Naive thymus-derived CD8-positive, alpha-beta T cell (primary cell): Measurements from ENCODE around the gene ZMIZ1. TPM values are rescaled to one million over a fixed set of nuclear protein-coding genes. Genes with fewer than 3 reads are reported as not detected.
"Not testable (repeated sequence)": the region's sequence is repeated elsewhere in the genome, so short reads cannot be mapped to it uniquely, and the experiment has no call there.

Experiments
- ATAC-seq, 2 donors: fragments of 150-1000 bp; cut with Tn5 transposase in 1 of 2; sonication (Bioruptor Pico), chemical (Tn5 transposase) in 1 of 2; 1 replicate in 1 of 2; 2 replicates in 1 of 2; pipeline ENCODE4 v1.10.0; 2021; ENCODE audit warnings: mild to moderate bottlenecking in 2 of 2, moderate library complexity in 2 of 2
- POLR2A ChIA-PET: fragments of 350-600 bp; sonication (Branson Sonifier 250); formaldehyde crosslinking; loops from one replicate; lab custom pipeline; 2021; ENCODE audit warnings: antibody characterized with exemption; lab: Charles Lee
- DNase-seq, 10 donors: peaks; one replicate each; pipeline versions ENCODE4 v3.0.0 to v3.0.0-alpha.2; 2020 to 2022
- H3K27ac Mint-ChIP-seq, 10 donors: one replicate each; pipeline ENCODE4 v1.8.0; 2020 to 2022; ENCODE audit warnings: mild to moderate bottlenecking in 10 of 10, mixed read lengths in 10 of 10, moderate library complexity in 4 of 10, inconsistent platforms in 1 of 10
- H3K27me3 Mint-ChIP-seq, 5 donors: one replicate each; pipeline ENCODE4 v1.8.0; 2021 to 2022; ENCODE audit warnings: mixed read lengths in 5 of 5
- H3K36me3 Mint-ChIP-seq, 3 donors: one replicate each; pipeline ENCODE4 v1.8.0; 2020 to 2022; ENCODE audit warnings: mixed read lengths in 3 of 3, mild to moderate bottlenecking in 2 of 3, inconsistent platforms in 1 of 3
- H3K4me1 Mint-ChIP-seq, 4 donors: one replicate each; pipeline ENCODE4 v1.8.0; 2021 to 2022; ENCODE audit warnings: mixed read lengths in 4 of 4
- H3K4me3 Mint-ChIP-seq, 10 donors: one replicate each; pipeline ENCODE4 v1.8.0; 2020 to 2022; ENCODE audit warnings: mild to moderate bottlenecking in 10 of 10, mixed read lengths in 10 of 10, moderate library complexity in 6 of 10, inconsistent platforms in 1 of 10
- H3K9me3 Mint-ChIP-seq, 9 donors: one replicate each; pipeline ENCODE4 v1.8.0; 2020 to 2022; ENCODE audit warnings: mixed read lengths in 9 of 9, mild to moderate bottlenecking in 3 of 9, inconsistent platforms in 1 of 9, moderate library complexity in 1 of 9
- polyA plus RNA-seq, 3 donors: library from polyadenylated mRNA; unstranded; fragments of 300-500 nt; fragmentation: Illumina TruSeq; gene quantifications; one replicate each; pipeline ENCODE4 v1.2.3, GENCODE V29; 2021
- total RNA-seq, 8 experiments: library from RNA in 2 of 8; stranded (reverse) in 2 of 8; gene quantifications; one replicate each; pipeline ENCODE4 v1.2.3 and lab custom pipeline; 2021 to 2026

ZMIZ1 gene
- total and polyA plus RNA-seq, 5 experiments from 2014 or later = 1.4 to 11.6 (median 2.7) TPM

GRCh38 chr10:79331226-79331625, 262.5 kb downstream of the ZMIZ1 start:
- ATAC-seq = peak in 1 of 2 donors; percentile 28
- Mint-ChIP-seq H3K27ac (no peak overlapping the region), H3K9me3 (peaks cover 0 to 2% (median 0%) of the 10 kb centered on the region in 9 donors), H3K4me3 (no peak overlapping the region), H3K36me3 (no peaks in the 10 kb centered on the region), H3K4me1 (peaks cover 4 to 18% (median 8%) of the 10 kb centered on the region in 4 donors), H3K27me3 (no peaks in the 10 kb centered on the region)
- no peak for DNase-seq
- POLR2A ChIA-PET = interaction anchor here (1.2 to 1.8 kb wide), 2 partner anchors 9 to 14 kb away, joined by 4 to 8 read pairs; no protein-coding TSS in a partner anchor

GRCh38 chr10:79331709-79332108, 262.9 kb downstream of the ZMIZ1 start:
- H3K9me3 Mint-ChIP-seq = peaks cover 0 to 2% (median 0%) of the 10 kb centered on the region in 9 donors
- H3K27ac Mint-ChIP-seq = peak overlapping the region in 3 of 10 donors; percentile 21 to 70 (median 54)
- peaks cover 6 to 18% (median 8%) of the 10 kb centered on the region in 4 donors for H3K4me1 Mint-ChIP-seq
- no peak overlapping the region for H3K4me3 Mint-ChIP-seq
- ATAC-seq (peak; percentile 90 to 96), DNase-seq (peak in 6 of 10 donors; percentile 20 to 77 (median 42))
- H3K36me3 Mint-ChIP-seq = no peaks in the 10 kb centered on the region
- H3K27me3 Mint-ChIP-seq = no peaks in the 10 kb centered on the region
- POLR2A ChIA-PET = interaction anchor here (1.2 to 1.8 kb wide), 2 partner anchors 9 to 13 kb away, joined by 4 to 8 read pairs; no protein-coding TSS in a partner anchor

- POLR2A ChIA-PET = interaction anchor here (1.8 to 2.7 kb wide), 2 partner anchors 10 kb away, joined by 8 read pairs; no protein-coding TSS in a partner anchor
- not testable (repeated sequence) for H3K27me3 Mint-ChIP-seq, H3K9me3 Mint-ChIP-seq, DNase-seq, H3K27ac Mint-ChIP-seq, H3K36me3 Mint-ChIP-seq, ATAC-seq, H3K4me3 Mint-ChIP-seq
- H3K4me1 Mint-ChIP-seq = peaks cover 6 to 18% (median 8%) of the 10 kb centered on the region in 4 donors
Observed at GRCh38 chr10:79332610-79333315, 264.0 kb downstream of the ZMIZ1 start.

- POLR2A ChIA-PET = interaction anchor here (2.7 kb wide), 1 partner anchor 11 kb away, joined by 8 read pairs; no protein-coding TSS in a partner anchor
- H3K9me3 Mint-ChIP-seq = peaks cover 0 to 2% (median 0%) of the 10 kb centered on the region in 9 donors
- peaks cover 6 to 18% (median 8%) of the 10 kb centered on the region in 4 donors for H3K4me1 Mint-ChIP-seq
- no peak for ATAC-seq
- no peaks in the 10 kb centered on the region for H3K27me3 Mint-ChIP-seq
- no peak overlapping the region for H3K4me3 Mint-ChIP-seq
- no peaks in the 10 kb centered on the region for H3K36me3 Mint-ChIP-seq
- DNase-seq = no peak
- no peak overlapping the region for H3K27ac Mint-ChIP-seq
Observed at GRCh38 chr10:79333513-79333912, 264.7 kb downstream of the ZMIZ1 start.

DNA sequence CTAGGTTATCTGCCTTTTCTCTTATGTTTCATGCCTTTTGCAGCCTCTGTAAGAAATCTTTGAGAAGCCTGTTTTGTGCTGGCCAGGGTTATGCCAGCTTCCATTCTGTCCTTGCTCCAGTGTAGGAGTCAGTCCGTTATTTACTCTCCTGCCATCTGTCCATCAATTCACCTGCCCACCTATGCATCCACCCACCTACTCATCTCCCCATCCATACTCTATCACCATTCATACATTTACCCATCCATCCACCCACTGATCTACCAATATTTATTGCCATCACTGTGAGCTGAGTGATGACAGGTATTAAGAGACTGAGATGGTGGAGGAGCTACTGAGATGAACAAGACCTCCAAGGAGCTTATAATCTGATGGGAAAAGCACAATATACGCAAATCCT, 265.8 kb downstream of the ZMIZ1 start:
- Mint-ChIP-seq H3K36me3 (no peaks in the 10 kb centered on the region), H3K4me3 (no peak overlapping the region), H3K4me1 (peaks cover 6 to 17% (median 8%) of the 10 kb centered on the region in 4 donors), H3K9me3 (peaks cover 0 to 2% (median 0%) of the 10 kb centered on the region in 9 donors), H3K27me3 (no peaks in the 10 kb centered on the region), H3K27ac (no peak overlapping the region)
- POLR2A ChIA-PET = interaction anchor here (0.8 to 2.7 kb wide), 2 partner anchors 12 to 86 kb away, joined by 3 to 8 read pairs; no protein-coding TSS in a partner anchor
- DNase-seq (no peak), ATAC-seq (no peak)

GRCh38 chr10:79335094-79335469, 266.3 kb downstream of the ZMIZ1 start:
- H3K4me1 Mint-ChIP-seq = peaks cover 8 to 14% (median 8%) of the 10 kb centered on the region in 4 donors
- peak overlapping the region in 1 of 10 donors; percentile 8 for H3K27ac Mint-ChIP-seq
- H3K9me3 Mint-ChIP-seq = peaks cover 0 to 2% (median 0%) of the 10 kb centered on the region in 9 donors
- no peak overlapping the region for H3K4me3 Mint-ChIP-seq
- DNase-seq = no peak
- POLR2A ChIA-PET = interaction anchor here (0.8 to 2.7 kb wide), 2 partner anchors 12 to 87 kb away, joined by 3 to 8 read pairs; no protein-coding TSS in a partner anchor
- H3K27me3 Mint-ChIP-seq = no peaks in the 10 kb centered on the region
- no peaks in the 10 kb centered on the region for H3K36me3 Mint-ChIP-seq
- ATAC-seq = no peak

DNA sequence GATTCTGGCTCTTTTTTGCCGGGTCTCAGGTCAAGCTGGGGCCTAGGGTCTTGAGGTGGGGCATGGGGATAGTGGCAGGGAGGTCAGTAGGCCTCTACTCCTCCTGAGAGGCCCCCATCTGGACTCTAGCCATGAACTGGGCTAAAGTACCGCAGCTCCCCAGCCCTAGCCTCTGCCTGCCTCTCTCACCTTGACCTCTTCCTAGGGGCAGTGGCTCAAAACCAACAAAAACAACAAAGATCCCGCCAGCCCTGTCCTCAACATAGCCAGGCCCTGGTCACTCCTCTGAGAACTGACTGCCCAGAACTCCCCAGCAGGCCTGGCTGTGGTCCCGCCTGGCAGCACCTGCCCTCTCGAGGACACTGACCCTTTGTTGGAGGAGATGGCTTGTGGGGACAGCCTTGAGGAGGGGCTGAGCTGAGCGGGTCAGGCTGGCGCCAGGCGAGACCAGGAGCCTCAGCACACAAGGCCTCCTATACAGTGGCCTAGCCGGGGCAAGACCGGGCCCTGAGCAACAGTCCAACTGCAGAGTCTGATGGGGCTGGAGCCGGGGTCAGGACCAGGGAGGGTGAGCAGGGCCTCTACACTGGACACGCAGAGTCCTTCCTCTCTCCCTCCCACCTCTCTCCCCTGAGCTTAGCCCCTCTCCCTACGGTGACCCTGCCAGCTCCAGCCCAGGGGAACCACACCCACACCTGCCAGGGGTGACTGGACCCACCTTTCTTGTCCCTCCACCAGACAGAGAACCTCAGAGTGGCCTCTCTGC, 266.9 kb downstream of the ZMIZ1 start:
- peaks cover 0 to 2% (median 0%) of the 10 kb centered on the region in 9 donors for H3K9me3 Mint-ChIP-seq
- H3K27ac Mint-ChIP-seq = peak overlapping the region in 3 of 10 donors; percentile 8 to 41 (median 41)
- no peak for DNase-seq
- POLR2A ChIA-PET = interaction anchor here (0.8 to 2.7 kb wide), 3 partner anchors 11 to 88 kb away, joined by 3 to 8 read pairs (median 3); partner anchors contain the start of gene PPIF
- H3K27me3 Mint-ChIP-seq = no peaks in the 10 kb centered on the region
- peaks cover 8 to 14% (median 8%) of the 10 kb centered on the region in 4 donors for H3K4me1 Mint-ChIP-seq
- ATAC-seq = no peak
- H3K4me3 Mint-ChIP-seq = no peak overlapping the region
- H3K36me3 Mint-ChIP-seq = no peaks in the 10 kb centered on the region

- H3K36me3 Mint-ChIP-seq = no peaks in the 10 kb centered on the region
- H3K27ac Mint-ChIP-seq = peak overlapping the region in 2 of 10 donors; percentile 41 to 53
- H3K4me1 Mint-ChIP-seq = peaks cover 8 to 11% (median 9%) of the 10 kb centered on the region in 4 donors
- DNase-seq (no peak), ATAC-seq (no peak)
- H3K27me3 Mint-ChIP-seq = no peaks in the 10 kb centered on the region
- H3K4me3 Mint-ChIP-seq = no peak overlapping the region
- POLR2A ChIA-PET = interaction anchor here (0.8 kb wide), 1 partner anchor 11 kb away, joined by 3 read pairs; the partner anchor contains the start of gene PPIF
- H3K9me3 Mint-ChIP-seq = peaks cover 0 to 2% (median 0%) of the 10 kb centered on the region in 9 donors
Observed at GRCh38 chr10:79336276-79336675, 267.5 kb downstream of the ZMIZ1 start.

DNA sequence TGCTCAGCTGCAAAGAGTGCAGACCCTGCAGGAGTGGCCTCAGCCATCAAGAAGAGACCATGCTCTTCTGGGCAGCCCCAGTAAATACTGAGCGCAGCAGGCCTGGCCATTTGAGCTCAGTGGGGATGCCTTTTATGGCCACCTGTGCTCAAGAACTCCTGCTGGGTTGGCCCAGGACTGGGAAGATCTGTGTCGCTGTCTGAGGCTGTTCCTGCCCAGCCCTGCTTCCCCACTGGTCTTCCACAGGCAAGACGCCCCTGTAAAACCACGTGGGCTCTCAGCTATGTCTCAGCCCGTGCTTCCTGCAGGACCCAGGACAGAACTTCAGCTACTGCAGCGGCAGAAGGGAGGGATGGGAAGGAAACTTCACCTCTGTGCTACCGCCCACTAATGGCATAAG, 268.0 kb downstream of the ZMIZ1 start:
- POLR2A ChIA-PET = interaction anchor here (0.7 kb wide), 1 partner anchor 16 kb away, joined by 7 read pairs; no protein-coding TSS in a partner anchor
- H3K27me3 Mint-ChIP-seq = no peaks in the 10 kb centered on the region
- no peak for ATAC-seq
- no peaks in the 10 kb centered on the region for H3K36me3 Mint-ChIP-seq
- H3K9me3 Mint-ChIP-seq = peaks cover 0 to 2% (median 0%) of the 10 kb centered on the region in 9 donors
- peaks cover 3 to 9% (median 5%) of the 10 kb centered on the region in 4 donors for H3K4me1 Mint-ChIP-seq
- DNase-seq = no peak
- H3K4me3 Mint-ChIP-seq = no peak overlapping the region
- H3K27ac Mint-ChIP-seq = no peak overlapping the region

DNA sequence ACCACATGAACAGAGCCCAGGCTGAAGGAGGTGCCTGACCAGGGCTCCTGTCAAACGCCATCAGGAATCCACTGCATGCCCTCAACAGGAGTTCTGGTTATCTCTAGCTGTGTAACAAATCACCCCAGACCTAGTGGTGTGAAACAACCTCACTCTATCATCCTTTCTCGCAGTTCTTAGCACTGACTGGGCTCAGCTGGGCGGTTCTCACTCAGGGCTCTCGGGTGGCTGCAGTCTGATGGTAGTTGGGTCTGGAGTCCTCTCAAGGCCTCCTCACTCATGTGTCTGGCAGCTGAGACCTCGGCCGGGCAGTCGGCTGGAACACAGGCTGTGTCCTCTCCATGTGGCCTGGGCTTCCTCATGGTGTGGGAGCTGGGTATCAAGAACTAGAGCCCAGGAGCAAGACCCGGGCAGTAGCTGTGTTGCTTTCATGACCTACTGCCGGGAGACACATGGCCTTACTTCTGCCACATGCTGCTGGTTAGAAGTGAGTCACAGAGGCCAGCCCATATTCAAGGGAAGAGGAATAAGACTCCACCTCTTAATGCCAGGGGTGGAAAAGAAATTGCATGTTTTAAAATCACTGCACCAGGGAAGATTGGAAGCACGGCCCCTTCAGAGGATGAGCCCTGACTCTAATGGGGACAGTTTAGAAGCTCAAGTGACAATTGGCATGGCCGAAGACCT, 269.2 kb downstream of the ZMIZ1 start:
- ATAC-seq, DNase-seq, H3K27me3 Mint-ChIP-seq, H3K9me3 Mint-ChIP-seq, H3K27ac Mint-ChIP-seq, H3K4me3 Mint-ChIP-seq, H3K36me3 Mint-ChIP-seq: not testable (repeated sequence)
- POLR2A ChIA-PET = interaction anchor here (0.7 kb wide), 1 partner anchor 20 kb away, joined by 6 read pairs; no protein-coding TSS in a partner anchor
- H3K4me1 Mint-ChIP-seq = peaks cover 0 to 10% (median 0%) of the 10 kb centered on the region in 4 donors

GRCh38 chr10:79339266-79339665, 270.5 kb downstream of the ZMIZ1 start:
- no peaks in the 10 kb centered on the region for H3K9me3 Mint-ChIP-seq
- no peak for DNase-seq
- H3K4me3 Mint-ChIP-seq = no peak overlapping the region
- no peaks in the 10 kb centered on the region for H3K36me3 Mint-ChIP-seq
- H3K4me1 Mint-ChIP-seq = peaks cover 0 to 14% (median 2%) of the 10 kb centered on the region in 4 donors
- H3K27ac Mint-ChIP-seq = no peak overlapping the region
- no peaks in the 10 kb centered on the region for H3K27me3 Mint-ChIP-seq
- POLR2A ChIA-PET = no interaction called here
- ATAC-seq = no peak
